ENCODE data around the gene APOBEC3G.
"Not testable (repeated sequence)": the region's sequence is repeated elsewhere in the genome, so short reads cannot be mapped to it uniquely, and the experiment has no call there.

DNA sequence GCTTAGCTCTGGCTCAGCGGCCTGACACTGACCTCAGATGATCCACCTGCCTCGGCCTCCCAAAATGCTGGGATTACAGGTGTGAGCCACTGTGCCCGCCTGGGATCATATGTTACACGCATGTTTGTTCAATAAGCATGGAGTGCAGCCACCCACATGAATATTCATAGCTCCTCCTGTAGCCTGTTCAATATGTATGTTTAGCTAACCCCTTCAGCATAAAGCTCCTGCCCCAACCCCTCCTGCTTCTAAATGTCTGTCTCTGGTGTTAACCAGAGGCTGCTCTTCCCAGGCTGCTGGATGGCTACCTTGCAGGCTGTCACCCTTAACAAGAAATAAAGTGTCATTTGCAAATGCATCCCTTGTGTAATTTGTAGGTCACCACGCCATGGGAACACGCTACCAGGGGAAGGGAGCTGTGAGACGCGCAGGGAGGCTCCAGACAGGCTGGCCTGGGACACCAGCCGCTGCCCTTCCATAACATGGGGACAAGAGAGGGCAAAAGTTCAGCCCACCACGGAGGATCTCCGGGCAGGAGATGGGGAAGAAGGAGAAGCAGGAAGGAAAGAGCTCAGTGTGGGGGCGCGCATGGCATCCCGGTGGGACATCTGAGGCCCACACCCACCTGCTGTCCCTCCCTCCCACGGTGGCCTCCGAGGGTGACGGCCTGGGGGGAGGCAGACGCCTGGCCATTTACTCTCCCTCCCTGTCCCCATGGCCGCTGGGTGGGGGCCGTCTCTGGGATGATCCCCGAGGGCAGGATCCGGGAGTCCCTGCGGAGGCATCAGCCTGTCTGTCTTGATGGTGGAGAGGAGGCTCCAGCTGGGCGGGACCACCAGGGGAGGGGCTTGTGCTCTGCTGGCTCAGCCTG lies 685 bp upstream of the APOBEC3G start:
- TF ChIP-seq POLR2A (IDR thresholded peaks at IDR 0.05; ENCODE audit: low read depth, low read length); TAF1 (IDR thresholded peaks at IDR 0.05; ENCODE audit: borderline replicate concordance, low read depth, low read length): not testable (repeated sequence)
